Measurements from ENCODE around the gene PPCS. TPM values are rescaled to one million over a fixed set of nuclear protein-coding genes. Genes with fewer than 3 reads are reported as not detected.
A peak's percentile ranks its signal among the peaks of the same experiment; 100 is the strongest.

PPCS gene
- total RNA-seq (10 to 100 TPM; 59.0 to 60.0 TPM), polyA plus RNA-seq (ENCODE audit: insufficient read length in 6 of 6) (10 to 100 TPM; 63.0 to 72.9 (median 66.0) TPM)
- long read RNA-seq, donor 1, transcript PPCS-207 (2 exons, 1,617 nt), result minor isoform, 6 of 62 reads
- long read RNA-seq, donor 1, transcript PPCS-203 (3 exons, 1,431 nt), result minor isoform, 24 of 62 reads
- long read RNA-seq, donor 1, transcript PPCS-201 (3 exons, 984 nt), result major isoform, 29 of 62 reads
- long read RNA-seq, donor 1, partial matches to known transcripts, result 0 of 62 reads
- long read RNA-seq, donor 1, other reads (novel, unspliced or antisense), result 0 of 62 reads
- long read RNA-seq, donor 2, transcript PPCS-203 (3 exons, 1,431 nt), result minor isoform, 12 of 38 reads
- long read RNA-seq, donor 2, transcript PPCS-201 (3 exons, 984 nt), result major isoform, 20 of 38 reads
- long read RNA-seq, donor 2, partial matches to known transcripts, result 0 of 38 reads
- long read RNA-seq, donor 2, other reads (novel, unspliced or antisense), result 0 of 38 reads
- long read RNA-seq, donor 3, transcript PPCS-201 (3 exons, 984 nt), result major isoform, 14 of 37 reads
- long read RNA-seq, donor 3, transcript PPCS-203 (3 exons, 1,431 nt), result minor isoform, 5 of 37 reads
- long read RNA-seq, donor 3, partial matches to known transcripts, result 14 of 37 reads
- long read RNA-seq, donor 3, other reads (novel, unspliced or antisense), result 0 of 37 reads
- long read RNA-seq, donor 4, transcript PPCS-203 (3 exons, 1,431 nt), result major isoform, 56 of 91 reads
- long read RNA-seq, donor 4, transcript PPCS-201 (3 exons, 984 nt), result minor isoform, 22 of 91 reads
- long read RNA-seq, donor 4, partial matches to known transcripts, result 0 of 91 reads
- long read RNA-seq, donor 4, other reads (novel, unspliced or antisense), result 9 of 91 reads
- long read RNA-seq, donor 5, transcript PPCS-201 (3 exons, 984 nt), result major isoform, 22 of 39 reads
- long read RNA-seq, donor 5, transcript PPCS-203 (3 exons, 1,431 nt), result minor isoform, 11 of 39 reads
- long read RNA-seq, donor 5, partial matches to known transcripts, result 0 of 39 reads
- long read RNA-seq, donor 5, other reads (novel, unspliced or antisense), result 0 of 39 reads
- long read RNA-seq, donor 6, transcript PPCS-201 (3 exons, 984 nt), result major isoform, 18 of 35 reads
- long read RNA-seq, donor 6, transcript PPCS-203 (3 exons, 1,431 nt), result minor isoform, 11 of 35 reads
- long read RNA-seq, donor 6, partial matches to known transcripts, result 0 of 35 reads
- long read RNA-seq, donor 6, other reads (novel, unspliced or antisense), result 0 of 35 reads
- long read RNA-seq, donor 7, transcript PPCS-203 (3 exons, 1,431 nt), result minor isoform, 14 of 33 reads
- long read RNA-seq, donor 7, transcript PPCS-201 (3 exons, 984 nt), result major isoform, 15 of 33 reads
- long read RNA-seq, donor 7, partial matches to known transcripts, result 0 of 33 reads
- long read RNA-seq, donor 7, other reads (novel, unspliced or antisense), result 0 of 33 reads
- long read RNA-seq, donor 8, transcript PPCS-203 (3 exons, 1,431 nt), result minor isoform, 6 of 19 reads
- long read RNA-seq, donor 8, transcript PPCS-201 (3 exons, 984 nt), result major isoform, 11 of 19 reads
- long read RNA-seq, donor 8, partial matches to known transcripts, result 0 of 19 reads
- long read RNA-seq, donor 8, other reads (novel, unspliced or antisense), result 0 of 19 reads
- long read RNA-seq, donor 9, result 0 reads
- long read RNA-seq, donor 10, transcript PPCS-202 (2 exons, 793 nt), result minor isoform, 5 of 130 reads
- long read RNA-seq, donor 10, transcript PPCS-203 (3 exons, 1,431 nt), result major isoform, 84 of 130 reads
- long read RNA-seq, donor 10, transcript PPCS-201 (3 exons, 984 nt), result minor isoform, 21 of 130 reads
- long read RNA-seq, donor 10, partial matches to known transcripts, result 0 of 130 reads
- long read RNA-seq, donor 10, other reads (novel, unspliced or antisense), result 16 of 130 reads
- long read RNA-seq, donor 11, transcript PPCS-201 (3 exons, 984 nt), result minor isoform, 14 of 33 reads
- long read RNA-seq, donor 11, transcript PPCS-203 (3 exons, 1,431 nt), result major isoform, 16 of 33 reads
- long read RNA-seq, donor 11, partial matches to known transcripts, result 0 of 33 reads
- long read RNA-seq, donor 11, other reads (novel, unspliced or antisense), result 0 of 33 reads
- long read RNA-seq, donor 12, transcript PPCS-203 (3 exons, 1,431 nt), result major isoform, 17 of 31 reads
- long read RNA-seq, donor 12, transcript PPCS-201 (3 exons, 984 nt), result minor isoform, 12 of 31 reads
- long read RNA-seq, donor 12, partial matches to known transcripts, result 0 of 31 reads
- long read RNA-seq, donor 12, other reads (novel, unspliced or antisense), result 0 of 31 reads

GRCh38 chr1:42456010-42456753 lies at the start of gene PPCS, which contains the start of gene ZMYND12:
Gene PPCS (plus strand): TSS chr1:42456543. CDS start chr1:42456566, 23 bp downstream.
Gene ZMYND12 (minus strand): TSS chr1:42456022. CDS start chr1:42455997, 25 bp downstream.
- intact Hi-C loops (cut with DNase I), result no loop called here
- Histone ChIP-seq H3K27me3 (no peaks in the 10 kb centered on the region), H3K4me1 (peaks cover 5 to 29% of the 10 kb centered on the region in 2 donors), H3K9me3 (no peaks in the 10 kb centered on the region), H3K4me3 (peak within 1 kb of the TSS; percentile 84 to 86), H3K36me3 (peaks cover 0 to 34% of the 10 kb centered on the region in 2 donors), H3K27ac (peak within 1 kb of the TSS; percentile 90 to 96)
- ATAC-seq (peak; percentile 97), DNase-seq (peak; percentile 84 to 96 (median 86))
- TF ChIP-seq CTCF (IDR thresholded peaks at IDR 0.05), result peak in 1 of 2 donors; percentile 40

- Histone ChIP-seq H3K27ac (no peak overlapping the region), H3K4me1 (no peaks in the 10 kb centered on the region), H3K9me3 (no peaks in the 10 kb centered on the region), H3K27me3 (no peaks in the 10 kb centered on the region), H3K4me3 (no peak overlapping the region), H3K36me3 (no peaks in the 10 kb centered on the region)
- intact Hi-C loops (cut with DNase I), result no loop called here
- ATAC-seq (no peak), DNase-seq (no peak)
- TF ChIP-seq CTCF (IDR thresholded peaks at IDR 0.05), result no peak
Observed at GRCh38 chr1:42414551-42415496, 41.5 kb upstream of the PPCS start.

DNA sequence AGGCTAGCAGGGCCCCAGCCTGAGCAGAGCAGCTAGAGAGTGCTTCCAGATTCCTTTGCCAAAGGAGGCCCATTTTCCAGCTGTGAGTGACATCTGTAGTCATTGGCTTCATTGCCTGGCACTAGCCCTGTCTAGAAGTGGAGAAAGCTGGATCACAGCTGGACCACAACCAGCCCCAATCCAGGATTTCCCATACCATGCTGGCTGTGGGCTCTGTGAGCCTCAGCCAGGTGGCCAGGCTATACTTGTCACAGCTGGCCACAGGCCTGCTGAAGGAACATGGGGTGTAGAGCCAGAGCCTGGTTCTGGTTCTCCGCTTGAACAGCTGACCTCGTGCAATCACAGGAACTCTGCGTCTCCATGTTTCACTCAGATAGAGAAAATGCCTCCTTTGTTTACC lies 39.2 kb upstream of the PPCS start:
- Histone ChIP-seq H3K9me3 (no peaks in the 10 kb centered on the region), H3K27me3 (no peaks in the 10 kb centered on the region), H3K36me3 (no peaks in the 10 kb centered on the region), H3K27ac (no peak overlapping the region), H3K4me3 (no peak overlapping the region), H3K4me1 (peaks cover 0 to 4% of the 10 kb centered on the region in 2 donors)
- no peak for TF ChIP-seq CTCF (IDR thresholded peaks at IDR 0.05)
- peak in 1 of 4 donors; percentile 32 for DNase-seq
- intact Hi-C loops (cut with DNase I), result no loop called here
- no peak for ATAC-seq

Data from left lung (tissue), 14 donors.